HepG2 (cell line): ENCODE measurements around the gene CLDN9. TPM values are rescaled to one million over a fixed set of nuclear protein-coding genes. Genes with fewer than 3 reads are reported as not detected.

Experiments used
- GFI1 ChIP-seq: sonication (generic); formaldehyde crosslinking; IDR thresholded peaks from 2 replicates; pipeline ENCODE4 v1.5.0; 2020; ENCODE audit warnings: missing genetic modification reagents, mild to moderate bottlenecking, borderline replicate concordance
- HMG20B ChIP-seq: conservative IDR thresholded peaks from 2 replicates; pipeline ENCODE4 v1.6.1; 2016; ENCODE audit warnings: missing genetic modification reagents, missing compliant biosample characterization
- IRF2 ChIP-seq: IDR thresholded peaks from 2 replicates; pipeline ENCODE4 v1.6.1; 2018; ENCODE audit warnings: missing genetic modification reagents, missing compliant biosample characterization
- JUNB ChIP-seq: sonication (generic); formaldehyde crosslinking; IDR thresholded peaks from 2 replicates; pipeline ENCODE4 v1.8.0; 2022; ENCODE audit warnings: missing genetic modification reagents, mild to moderate bottlenecking, borderline replicate concordance
- SIN3A ChIP-seq: IDR thresholded peaks from 2 replicates; pipeline ENCODE4 v1.6.1; 2011; ENCODE audit warnings: low read depth, mild to moderate bottlenecking, control low read depth, low read length, borderline replicate concordance
- SMYD3 ChIP-seq: sonication (generic); formaldehyde crosslinking; IDR thresholded peaks from 2 replicates; pipeline ENCODE4 v1.8.1; 2023; ENCODE audit warnings: mild to moderate bottlenecking, missing genetic modification reagents
- YEATS2 ChIP-seq: sonication (generic); formaldehyde crosslinking; IDR thresholded peaks from 2 replicates; pipeline ENCODE4 v1.4.0; 2020; ENCODE audit warnings: missing genetic modification reagents, borderline replicate concordance
- ZNF207 ChIP-seq: fragments of 450-650 bp; IDR thresholded peaks from 2 replicates; pipeline ENCODE4 v1.6.1; 2016; ENCODE audit warnings: antibody characterized with exemption, borderline replicate concordance
- ZNF264 ChIP-seq: sonication (generic); formaldehyde crosslinking; IDR thresholded peaks from 2 replicates; pipeline ENCODE4 v1.4.0; 2020; ENCODE audit warnings: missing genetic modification reagents
- ZNF543 ChIP-seq: sonication (generic); formaldehyde crosslinking; IDR thresholded peaks from 2 replicates; pipeline ENCODE4 v1.4.0; 2020; ENCODE audit warnings: mild to moderate bottlenecking, missing genetic modification reagents
- polyA plus RNA-seq, 8 experiments: library from polyadenylated mRNA; depleted of rRNA in 3 of 8; stranded (reverse) in 7 of 8; unstranded in 1 of 8; fragments of >200 nt; fragmentation: Illumina TruSeq in 4 of 8; extraction: Trizol in 4 of 8; gene quantifications; 2 replicates each; pipeline versions ENCODE4 v1.2.1 to v1.2.3, GENCODE V29; 2011 to 2016; ENCODE audit warnings: low read depth in 4 of 8, missing spikeins in 1 of 8, mixed read lengths in 1 of 8; ENCODE audit not compliant: insufficient read depth in 1 of 8
- total RNA-seq, 5 experiments: library from RNA; depleted of rRNA; stranded (reverse); fragments of >200 nt; fragmentation: Illumina TruSeq; extraction: Trizol; gene quantifications; 2 replicates each; pipeline ENCODE4 v1.2.3, GENCODE V29; 2016; ENCODE audit warnings: low read depth in 1 of 5
- TF ChIP-seq, protein P1 (sequence below): sonication (generic); formaldehyde crosslinking; IDR thresholded peaks from 2 replicates; pipeline ENCODE4 v1.4.0; 2020; ENCODE audit warnings: missing genetic modification reagents, borderline replicate concordance
- TF ChIP-seq, protein P2 (sequence below): sonication (generic); formaldehyde crosslinking; IDR thresholded peaks from 2 replicates; pipeline ENCODE4 v1.4.0; 2020; ENCODE audit warnings: missing genetic modification reagents
- TF ChIP-seq, protein P3 (sequence below): sonication (generic); formaldehyde crosslinking; IDR thresholded peaks from 2 replicates; pipeline ENCODE4 v1.5.1; 2020; ENCODE audit warnings: missing genetic modification reagents, mild to moderate bottlenecking, borderline replicate concordance
- TF ChIP-seq, protein P4 (sequence below): sonication (generic); formaldehyde crosslinking; IDR thresholded peaks from 2 replicates; pipeline ENCODE4 v1.9.0; 2022; ENCODE audit warnings: missing genetic modification reagents, mild to moderate bottlenecking, borderline replicate concordance
- TF ChIP-seq, protein P5 (sequence below): sonication (generic); formaldehyde crosslinking; IDR thresholded peaks from 2 replicates; pipeline ENCODE4 v1.5.1; 2020; ENCODE audit warnings: mild to moderate bottlenecking, missing genetic modification reagents, borderline replicate concordance
- TF ChIP-seq, protein P6 (sequence below): sonication (generic); formaldehyde crosslinking; IDR thresholded peaks from 2 replicates; pipeline ENCODE4 v1.5.1; 2020; ENCODE audit warnings: missing genetic modification reagents, mild to moderate bottlenecking, borderline replicate concordance

Gene CLDN9
- total and polyA plus RNA-seq, 2 of the 13 experiments (the other 11 are each of a cell fraction or from before 2014, with no cell fraction given) = 0.15 to 0.26 TPM

DNA sequence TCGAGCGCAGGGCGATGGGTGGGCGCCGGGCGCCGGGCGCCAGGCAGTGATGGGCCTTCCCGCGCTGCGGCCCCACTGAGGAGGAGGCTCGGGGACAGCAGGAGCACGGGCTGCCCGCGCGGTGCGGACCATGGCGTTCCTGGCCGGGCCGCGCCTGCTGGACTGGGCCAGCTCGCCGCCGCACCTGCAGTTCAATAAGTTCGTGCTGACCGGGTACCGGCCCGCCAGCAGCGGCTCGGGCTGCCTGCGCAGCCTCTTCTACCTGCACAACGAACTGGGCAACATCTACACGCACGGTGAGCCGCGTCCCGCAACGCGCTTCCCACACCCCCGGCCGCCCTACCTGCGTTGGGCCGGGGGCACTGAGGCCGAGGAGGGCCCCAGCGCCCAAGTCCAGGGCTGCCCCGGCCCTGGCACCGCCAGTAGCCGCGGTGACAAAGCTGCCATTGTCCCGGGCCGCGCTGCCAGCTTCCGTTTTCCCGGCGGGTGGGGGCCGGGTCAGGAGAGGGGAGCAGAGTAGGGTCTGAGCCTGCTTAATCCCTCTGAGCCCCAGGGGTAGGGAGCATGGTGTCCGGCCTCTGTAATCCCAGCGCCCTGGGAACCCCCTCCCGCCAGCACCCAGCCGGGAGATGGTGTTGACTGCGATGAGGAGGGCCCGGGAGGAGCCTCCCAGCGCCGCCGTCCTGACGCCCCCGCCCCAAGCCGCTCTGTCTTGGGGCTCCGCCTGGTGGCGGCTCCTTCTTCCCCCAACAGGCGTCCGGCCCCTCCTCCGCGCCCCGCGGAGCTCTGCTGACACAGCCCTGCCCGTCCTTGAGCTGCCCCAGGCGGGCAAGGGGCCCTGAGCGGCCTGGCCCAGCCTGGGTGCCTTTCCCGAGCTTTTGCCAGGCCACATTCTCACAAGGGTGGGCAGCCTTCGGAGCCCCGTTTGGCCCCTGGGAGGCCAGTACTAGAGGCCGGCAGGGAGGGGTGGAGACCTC, 42.9 kb upstream of the CLDN9 start (continued):
- TF ChIP-seq, protein P1, sequence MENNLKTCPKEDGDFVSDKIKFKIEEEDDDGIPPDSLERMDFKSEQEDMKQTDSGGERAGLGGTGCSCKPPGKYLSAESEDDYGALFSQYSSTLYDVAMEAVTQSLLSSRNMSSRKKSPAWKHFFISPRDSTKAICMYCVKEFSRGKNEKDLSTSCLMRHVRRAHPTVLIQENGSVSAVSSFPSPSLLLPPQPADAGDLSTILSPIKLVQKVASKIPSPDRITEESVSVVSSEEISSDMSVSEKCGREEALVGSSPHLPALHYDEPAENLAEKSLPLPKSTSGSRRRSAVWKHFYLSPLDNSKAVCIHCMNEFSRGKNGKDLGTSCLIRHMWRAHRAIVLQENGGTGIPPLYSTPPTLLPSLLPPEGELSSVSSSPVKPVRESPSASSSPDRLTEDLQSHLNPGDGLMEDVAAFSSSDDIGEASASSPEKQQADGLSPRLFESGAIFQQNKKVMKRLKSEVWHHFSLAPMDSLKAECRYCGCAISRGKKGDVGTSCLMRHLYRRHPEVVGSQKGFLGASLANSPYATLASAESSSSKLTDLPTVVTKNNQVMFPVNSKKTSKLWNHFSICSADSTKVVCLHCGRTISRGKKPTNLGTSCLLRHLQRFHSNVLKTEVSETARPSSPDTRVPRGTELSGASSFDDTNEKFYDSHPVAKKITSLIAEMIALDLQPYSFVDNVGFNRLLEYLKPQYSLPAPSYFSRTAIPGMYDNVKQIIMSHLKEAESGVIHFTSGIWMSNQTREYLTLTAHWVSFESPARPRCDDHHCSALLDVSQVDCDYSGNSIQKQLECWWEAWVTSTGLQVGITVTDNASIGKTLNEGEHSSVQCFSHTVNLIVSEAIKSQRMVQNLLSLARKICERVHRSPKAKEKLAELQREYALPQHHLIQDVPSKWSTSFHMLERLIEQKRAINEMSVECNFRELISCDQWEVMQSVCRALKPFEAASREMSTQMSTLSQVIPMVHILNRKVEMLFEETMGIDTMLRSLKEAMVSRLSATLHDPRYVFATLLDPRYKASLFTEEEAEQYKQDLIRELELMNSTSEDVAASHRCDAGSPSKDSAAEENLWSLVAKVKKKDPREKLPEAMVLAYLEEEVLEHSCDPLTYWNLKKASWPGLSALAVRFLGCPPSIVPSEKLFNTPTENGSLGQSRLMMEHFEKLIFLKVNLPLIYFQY (CRISPR knock-in tag) = no peak
- TF ChIP-seq SIN3A (0 out of 2 replicates have a peak, but pooled peaks have one; percentile 27), SMYD3 (CRISPR knock-in tag) (no peak), GFI1 (CRISPR knock-in tag) (peak; percentile 36; the same call in 1 of the 2 replicates), ZNF543 (CRISPR knock-in tag) (no peak), ZNF264 (CRISPR knock-in tag) (0 out of 2 replicates have a peak, but pooled peaks have one; percentile 24), ZNF207 (no peak), IRF2 (CRISPR knock-in tag) (peak; percentile 21; the same call in 1 of the 2 replicates), JUNB (CRISPR knock-in tag) (no peak), YEATS2 (CRISPR knock-in tag) (no peak), HMG20B (CRISPR knock-in tag) (0 out of 2 replicates have a peak, but pooled peaks have one; percentile 21)
- TF ChIP-seq, protein P2, sequence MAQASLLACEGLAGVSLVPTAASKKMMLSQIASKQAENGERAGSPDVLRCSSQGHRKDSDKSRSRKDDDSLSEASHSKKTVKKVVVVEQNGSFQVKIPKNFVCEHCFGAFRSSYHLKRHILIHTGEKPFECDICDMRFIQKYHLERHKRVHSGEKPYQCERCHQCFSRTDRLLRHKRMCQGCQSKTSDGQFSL = peak; percentile 75
- TF ChIP-seq, protein P3, sequence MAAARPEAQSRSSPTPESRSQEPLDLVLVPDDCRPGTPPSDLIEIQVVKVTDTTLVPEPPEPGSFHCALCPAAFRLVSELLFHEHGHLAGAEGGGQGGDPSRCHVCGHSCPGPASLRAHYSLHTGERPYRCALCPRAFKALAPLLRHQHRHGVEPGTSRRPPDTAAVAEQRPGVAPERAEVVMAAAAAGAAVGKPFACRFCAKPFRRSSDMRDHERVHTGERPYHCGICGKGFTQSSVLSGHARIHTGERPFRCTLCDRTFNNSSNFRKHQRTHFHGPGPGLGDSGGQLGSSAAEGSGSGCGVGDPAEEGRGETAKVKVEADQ (CRISPR knock-in tag) = no peak
- TF ChIP-seq, protein P4, sequence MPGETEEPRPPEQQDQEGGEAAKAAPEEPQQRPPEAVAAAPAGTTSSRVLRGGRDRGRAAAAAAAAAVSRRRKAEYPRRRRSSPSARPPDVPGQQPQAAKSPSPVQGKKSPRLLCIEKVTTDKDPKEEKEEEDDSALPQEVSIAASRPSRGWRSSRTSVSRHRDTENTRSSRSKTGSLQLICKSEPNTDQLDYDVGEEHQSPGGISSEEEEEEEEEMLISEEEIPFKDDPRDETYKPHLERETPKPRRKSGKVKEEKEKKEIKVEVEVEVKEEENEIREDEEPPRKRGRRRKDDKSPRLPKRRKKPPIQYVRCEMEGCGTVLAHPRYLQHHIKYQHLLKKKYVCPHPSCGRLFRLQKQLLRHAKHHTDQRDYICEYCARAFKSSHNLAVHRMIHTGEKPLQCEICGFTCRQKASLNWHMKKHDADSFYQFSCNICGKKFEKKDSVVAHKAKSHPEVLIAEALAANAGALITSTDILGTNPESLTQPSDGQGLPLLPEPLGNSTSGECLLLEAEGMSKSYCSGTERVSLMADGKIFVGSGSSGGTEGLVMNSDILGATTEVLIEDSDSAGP (CRISPR knock-in tag) = peak; percentile 45; the same call in 1 of the 2 replicates
- TF ChIP-seq, protein P5, sequence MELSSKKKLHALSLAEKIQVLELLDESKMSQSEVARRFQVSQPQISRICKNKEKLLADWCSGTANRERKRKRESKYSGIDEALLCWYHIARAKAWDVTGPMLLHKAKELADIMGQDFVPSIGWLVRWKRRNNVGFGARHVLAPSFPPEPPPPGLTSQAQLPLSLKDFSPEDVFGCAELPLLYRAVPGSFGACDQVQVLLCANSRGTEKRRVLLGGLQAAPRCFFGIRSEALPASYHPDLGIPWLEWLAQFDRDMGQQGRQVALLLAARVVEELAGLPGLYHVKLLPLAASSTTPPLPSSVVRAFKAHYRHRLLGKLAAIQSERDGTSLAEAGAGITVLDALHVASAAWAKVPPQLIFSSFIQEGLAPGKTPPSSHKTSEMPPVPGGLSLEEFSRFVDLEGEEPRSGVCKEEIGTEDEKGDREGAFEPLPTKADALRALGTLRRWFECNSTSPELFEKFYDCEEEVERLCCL (CRISPR knock-in tag) = no peak
- TF ChIP-seq, protein P6, sequence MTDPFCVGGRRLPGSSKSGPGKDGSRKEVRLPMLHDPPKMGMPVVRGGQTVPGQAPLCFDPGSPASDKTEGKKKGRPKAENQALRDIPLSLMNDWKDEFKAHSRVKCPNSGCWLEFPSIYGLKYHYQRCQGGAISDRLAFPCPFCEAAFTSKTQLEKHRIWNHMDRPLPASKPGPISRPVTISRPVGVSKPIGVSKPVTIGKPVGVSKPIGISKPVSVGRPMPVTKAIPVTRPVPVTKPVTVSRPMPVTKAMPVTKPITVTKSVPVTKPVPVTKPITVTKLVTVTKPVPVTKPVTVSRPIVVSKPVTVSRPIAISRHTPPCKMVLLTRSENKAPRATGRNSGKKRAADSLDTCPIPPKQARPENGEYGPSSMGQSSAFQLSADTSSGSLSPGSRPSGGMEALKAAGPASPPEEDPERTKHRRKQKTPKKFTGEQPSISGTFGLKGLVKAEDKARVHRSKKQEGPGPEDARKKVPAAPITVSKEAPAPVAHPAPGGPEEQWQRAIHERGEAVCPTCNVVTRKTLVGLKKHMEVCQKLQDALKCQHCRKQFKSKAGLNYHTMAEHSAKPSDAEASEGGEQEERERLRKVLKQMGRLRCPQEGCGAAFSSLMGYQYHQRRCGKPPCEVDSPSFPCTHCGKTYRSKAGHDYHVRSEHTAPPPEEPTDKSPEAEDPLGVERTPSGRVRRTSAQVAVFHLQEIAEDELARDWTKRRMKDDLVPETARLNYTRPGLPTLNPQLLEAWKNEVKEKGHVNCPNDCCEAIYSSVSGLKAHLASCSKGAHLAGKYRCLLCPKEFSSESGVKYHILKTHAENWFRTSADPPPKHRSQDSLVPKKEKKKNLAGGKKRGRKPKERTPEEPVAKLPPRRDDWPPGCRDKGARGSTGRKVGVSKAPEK (CRISPR knock-in tag) = no peak
